GM23248 (cell line): ENCODE data around the gene PRSS8.

ENCODE experiments used
- EZH2 ChIP-seq: fragments of 200-600 bp; sonication (generic); IDR thresholded peaks from 2 replicates; pipeline ENCODE4 v1.6.1; 2018; ENCODE audit warnings: antibody characterized with exemption, mild to moderate bottlenecking; ENCODE audit not compliant: insufficient read depth, poor library complexity, severe bottlenecking
- EZH2phosphoT487 ChIP-seq: fragments of 200-600 bp; sonication (generic); IDR thresholded peaks from 2 replicates; pipeline ENCODE4 v1.6.1; 2018; ENCODE audit warnings: antibody characterized with exemption, moderate library complexity, mild to moderate bottlenecking, low read depth; ENCODE audit not compliant: insufficient read depth

GRCh38 chr16:31085873-31086628 lies 49.5 kb downstream of the PRSS8 start:
- no peak for TF ChIP-seq EZH2
- TF ChIP-seq EZH2phosphoT487 = no peak
